RKO (cell line): ENCODE data around the gene TNKS2.
"Not testable (repeated sequence)": the region's sequence is repeated elsewhere in the genome, so short reads cannot be mapped to it uniquely, and the experiment has no call there.

Experiments
- DNase-seq: peaks from one replicate; pipeline ENCODE4 v3.0.0-alpha.2; 2016; ENCODE audit warnings: low spot score

Gene TNKS2

DNA sequence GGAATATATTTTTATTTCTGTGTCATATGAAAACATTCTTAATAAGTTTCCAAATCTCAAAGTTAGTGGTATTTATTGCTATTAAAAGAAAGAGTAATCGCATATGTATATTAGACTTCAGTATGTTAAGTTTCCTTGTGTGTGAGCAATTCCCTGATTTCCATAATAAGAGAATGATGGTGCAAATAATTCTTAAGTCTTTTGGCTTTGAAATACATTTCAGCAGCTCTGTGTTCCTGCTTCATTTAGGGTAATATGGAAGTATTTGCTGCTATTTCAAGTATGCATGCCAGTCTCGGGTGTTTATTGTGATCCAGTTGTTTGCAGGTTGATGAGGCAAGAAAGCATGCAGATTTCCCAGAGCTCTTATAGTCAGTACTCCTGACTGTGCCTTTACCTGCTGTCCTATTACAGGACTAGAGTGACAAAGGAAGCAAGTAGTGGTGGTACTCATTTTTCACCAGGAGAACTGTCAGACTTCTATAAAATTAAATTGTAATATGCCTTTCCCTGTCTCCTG lies 67.4 kb downstream of the TNKS2 start:
- no peak for DNase-seq

- no peak for DNase-seq
Measured at GRCh38 chr10:91875156-91875555, 76.9 kb downstream of the TNKS2 start.

DNA sequence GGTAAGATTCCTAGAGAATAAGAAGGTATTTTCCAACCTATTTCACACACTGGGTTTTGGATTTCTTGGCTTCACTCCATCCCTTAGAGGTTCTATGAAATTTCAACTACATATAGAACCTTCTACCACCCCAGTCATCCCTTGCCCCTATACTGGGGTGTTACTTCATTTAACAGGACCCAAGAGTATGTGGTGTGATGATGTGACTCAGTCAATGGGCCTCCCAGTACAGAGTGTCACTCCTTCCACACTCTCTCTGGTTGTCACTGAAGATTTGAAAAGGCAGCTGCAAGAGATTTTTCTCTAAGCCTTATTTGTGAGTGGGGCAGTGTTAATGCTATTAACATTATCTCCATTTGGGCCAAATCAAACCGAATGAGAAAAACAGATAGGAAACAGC lies 77.6 kb downstream of the TNKS2 start:
- DNase-seq = no peak

DNA sequence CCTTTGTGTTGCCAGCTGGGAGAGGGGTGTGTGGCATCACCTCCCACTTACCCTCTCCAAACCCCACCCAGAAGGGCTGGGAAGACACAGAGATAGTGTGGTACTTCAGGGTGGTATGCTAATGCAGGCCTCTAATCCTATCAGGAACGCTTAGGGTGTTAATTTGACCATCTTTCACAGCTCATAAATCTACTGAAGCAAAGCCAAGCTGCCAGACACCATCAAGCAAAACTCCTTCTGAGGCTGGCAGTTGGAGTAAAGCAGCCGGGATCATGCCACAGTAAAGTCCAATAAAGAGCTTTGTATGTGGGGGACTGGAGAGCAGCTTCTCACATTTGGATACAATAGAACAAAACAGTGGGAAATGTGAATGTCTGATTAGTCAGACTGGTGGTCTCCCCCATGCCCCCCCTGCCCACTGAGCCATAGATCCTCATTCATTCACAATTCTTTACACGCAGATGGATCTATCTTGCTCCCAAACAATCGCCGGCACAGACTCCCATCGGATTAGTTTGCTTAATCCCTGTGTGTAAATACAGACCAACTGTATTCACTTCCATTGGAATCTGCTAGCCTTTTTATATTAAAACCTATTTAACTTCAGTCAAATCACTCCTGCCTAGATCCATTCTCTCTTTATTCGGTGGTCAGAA lies 81.4 kb downstream of the TNKS2 start:
- DNase-seq = no peak

- DNase-seq = peak; percentile 18
Measured at GRCh38 chr10:91880310-91880709, 82.1 kb downstream of the TNKS2 start.

GRCh38 chr10:91883549-91884444 lies 85.6 kb downstream of the TNKS2 start:
- no peak for DNase-seq

GRCh38 chr10:91884536-91884935 lies 86.3 kb downstream of the TNKS2 start:
- DNase-seq = no peak

DNA sequence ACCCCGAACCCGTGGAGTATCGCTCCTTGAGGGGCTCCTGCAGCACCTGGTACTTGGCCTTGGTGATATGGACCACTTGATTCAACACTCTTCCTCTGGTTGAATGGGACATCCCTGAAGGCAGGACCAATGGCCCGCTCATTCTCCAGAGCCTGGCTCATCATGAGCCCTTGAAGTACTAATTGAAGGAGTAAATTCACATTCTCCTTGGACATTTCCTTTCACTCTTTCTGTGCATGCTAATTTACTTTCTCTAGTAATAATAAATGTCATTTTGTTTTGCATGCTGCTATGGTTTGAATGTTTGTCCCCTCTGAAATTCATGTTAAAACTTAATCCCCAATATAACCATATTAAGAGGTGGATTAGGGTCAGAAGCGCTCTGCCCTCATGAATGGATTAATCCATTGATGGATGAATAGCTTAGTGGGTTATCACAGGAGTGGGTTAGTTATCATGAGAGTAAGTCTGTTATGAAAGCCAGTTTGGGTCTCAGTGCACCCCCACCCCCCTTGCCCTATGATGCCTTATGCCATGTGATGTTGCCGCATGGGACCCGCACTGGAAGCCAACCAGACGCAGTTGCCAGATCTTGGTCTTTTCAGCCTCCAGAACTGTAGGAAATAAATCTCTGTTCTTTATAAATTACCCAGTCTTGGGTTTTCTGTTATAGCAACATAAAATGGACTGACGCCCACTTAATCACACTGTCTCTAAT lies 87.3 kb downstream of the TNKS2 start:
- DNase-seq = no peak

DNA sequence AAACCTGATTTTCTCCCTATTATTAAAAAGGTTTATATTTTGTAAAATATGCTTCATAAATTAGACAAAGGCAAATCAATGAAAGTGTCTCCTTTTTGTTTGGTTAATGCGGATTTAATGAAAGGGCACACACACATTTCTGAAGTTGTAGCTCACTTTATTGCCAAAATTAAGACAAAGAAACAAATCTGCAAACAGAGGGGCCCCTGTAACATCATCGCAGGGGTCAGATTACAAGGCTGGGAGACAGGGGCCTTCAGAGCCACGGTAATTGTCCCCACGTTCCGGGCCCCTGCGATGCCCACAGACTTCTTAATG lies 88.7 kb downstream of the TNKS2 start:
- no peak for DNase-seq

GRCh38 chr10:91887272-91888076 lies 89.2 kb downstream of the TNKS2 start:
- DNase-seq = no peak

- peak; percentile 48 for DNase-seq
Measured at GRCh38 chr10:91891125-91892001, 93.1 kb downstream of the TNKS2 start.

DNA sequence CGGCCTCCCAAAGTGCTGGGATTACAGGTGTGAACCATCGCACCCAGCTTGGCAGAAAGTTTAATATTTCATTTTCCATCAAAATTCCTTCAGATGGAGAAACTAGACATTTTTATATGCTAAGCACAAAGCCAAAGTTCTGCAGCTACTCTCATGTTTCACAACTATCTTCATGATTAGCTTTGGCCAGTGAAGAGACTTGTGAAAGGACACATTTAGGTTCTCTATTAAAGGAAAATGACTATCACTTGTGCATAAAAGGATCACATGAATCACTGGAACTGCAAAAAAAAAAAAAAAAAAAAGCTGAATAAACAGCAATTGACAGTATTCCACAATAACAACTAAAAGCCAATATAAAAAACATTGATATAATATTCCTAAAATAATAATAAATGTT lies 94.8 kb downstream of the TNKS2 start:
- DNase-seq = no peak

DNA sequence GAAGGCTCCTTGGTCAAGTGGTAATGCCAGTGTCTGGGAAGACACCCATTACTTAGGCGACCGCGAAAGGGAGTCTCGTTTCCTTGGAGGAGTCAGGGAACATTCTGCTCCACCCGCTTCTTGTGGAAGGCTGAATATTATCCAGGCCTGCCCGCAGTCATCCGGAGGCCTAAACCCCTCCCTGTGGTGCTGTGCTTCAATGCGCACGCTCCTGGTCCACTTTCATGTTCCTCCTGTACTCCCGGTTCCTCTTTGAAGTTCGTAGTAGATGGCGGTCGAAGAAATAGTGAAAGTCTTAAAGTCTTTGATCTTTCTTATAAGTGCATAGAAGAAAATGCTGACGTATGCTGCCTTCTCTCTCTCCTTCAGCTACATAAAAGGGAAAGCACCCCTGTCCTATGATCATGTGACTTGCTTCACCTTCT lies 96.0 kb downstream of the TNKS2 start:
- not testable (repeated sequence) for DNase-seq

DNA sequence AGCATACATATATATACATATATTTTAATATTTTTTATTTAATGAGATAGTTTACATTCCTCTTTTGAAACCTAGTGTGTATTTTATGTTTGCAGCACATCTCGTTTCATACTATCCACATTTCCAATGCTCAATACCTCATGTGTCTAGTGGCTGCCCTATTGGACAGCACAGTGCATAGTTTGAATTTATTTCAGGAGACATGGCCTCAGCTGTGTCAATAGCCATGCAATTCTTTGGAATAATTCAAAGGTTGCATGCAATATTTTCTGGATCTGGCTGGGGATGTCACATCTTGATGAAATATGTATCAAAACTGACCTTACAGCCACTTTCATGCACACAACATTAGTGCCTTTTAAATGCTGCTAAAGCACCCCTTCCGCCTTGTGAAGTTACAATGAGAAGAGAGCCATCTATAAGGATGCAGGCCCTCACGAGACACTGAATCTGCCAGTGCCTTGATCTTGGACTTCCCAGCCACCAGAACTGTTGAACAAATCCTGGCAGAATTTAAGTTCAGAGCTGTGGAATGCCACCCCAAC lies 98.1 kb downstream of the TNKS2 start:
- no peak for DNase-seq

DNA sequence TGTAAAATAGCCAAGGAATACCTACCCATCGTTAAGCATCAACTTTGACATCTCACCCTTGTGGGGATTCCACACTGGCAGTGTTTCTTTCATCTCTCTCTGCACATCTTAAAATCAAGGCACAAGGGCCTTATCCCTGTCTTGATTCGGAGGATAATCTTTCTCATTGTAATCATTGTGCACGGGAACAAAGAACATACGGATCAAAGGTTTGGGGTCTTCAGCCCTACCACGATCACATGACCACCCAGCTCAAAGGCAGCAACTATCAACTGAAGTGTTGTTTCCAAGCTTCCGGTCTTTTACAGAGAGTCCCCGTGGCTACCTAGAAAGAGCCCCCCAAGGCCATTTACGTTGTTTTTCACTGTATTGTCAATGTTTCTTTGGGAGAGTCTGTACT lies 99.2 kb downstream of the TNKS2 start:
- DNase-seq = no peak

DNA sequence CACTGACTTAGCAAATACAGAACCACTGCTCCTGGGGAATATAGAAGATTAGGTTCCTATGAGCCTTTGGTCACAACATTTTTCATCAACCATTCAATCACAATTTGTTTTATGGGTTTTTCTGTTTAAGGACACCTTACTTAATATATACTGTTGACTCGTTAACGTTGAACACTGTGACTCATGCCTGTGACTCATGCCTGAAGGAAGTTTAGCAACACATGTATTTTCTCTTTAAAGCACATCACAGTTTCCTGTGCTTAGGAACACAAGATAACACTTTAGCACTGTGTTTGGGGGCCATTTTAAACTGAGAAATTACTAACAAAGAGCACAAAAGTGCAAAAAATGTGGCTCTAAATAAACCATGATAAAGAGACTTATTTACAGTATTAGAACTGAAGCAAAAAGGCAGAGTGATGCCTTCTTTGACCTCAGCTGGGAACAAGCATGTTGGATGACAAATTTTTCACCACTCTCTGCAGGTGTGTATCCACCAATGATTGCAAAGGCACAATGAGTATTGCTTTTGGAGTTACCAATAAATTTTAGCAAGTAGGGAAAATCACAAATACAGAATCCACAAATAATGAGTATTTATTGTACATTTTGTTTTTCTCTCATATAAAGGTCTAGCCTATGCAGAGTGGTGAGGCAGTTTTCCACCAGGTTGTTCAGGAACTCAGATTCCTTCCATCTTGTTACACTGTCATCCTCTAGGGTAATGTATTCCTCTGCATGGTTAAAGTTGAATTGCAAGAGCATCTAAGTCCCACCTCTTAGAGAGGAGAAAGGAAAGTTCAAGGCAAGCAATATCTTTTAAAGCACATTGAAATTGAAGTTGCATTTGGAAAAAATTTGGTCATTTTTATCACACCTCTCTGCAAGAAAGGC lies 103.8 kb downstream of the TNKS2 start:
- DNase-seq = peak; percentile 97

- DNase-seq = peak; percentile 30
Measured at GRCh38 chr10:91907033-91907594, 108.9 kb downstream of the TNKS2 start.

GRCh38 chr10:91907914-91908336 lies 109.7 kb downstream of the TNKS2 start:
- peak; percentile 29 for DNase-seq
